Activated CD4-positive, alpha-beta T cell treated with anti-CD3 and anti-CD28 coated beads, Interleukin-2, Interleukin-6, amounts not matched to agents 100 ng/mL and 50 ng/mL, durations not matched to agents 16 hours and 8 hours (primary cell): ENCODE results near the gene CEP63.

Source experiments
- DNase-seq: peaks from one replicate; pipeline ENCODE4 v3.0.0-alpha.2; 2020

The CEP63 gene

GRCh38 chr3:134485718-134486576 lies at the start of gene CEP63, which contains the start of gene ANAPC13:
Gene CEP63 (plus strand): TSS chr3:134486057. CDS start chr3:134495321, 9,264 bp downstream.
Gene ANAPC13 (minus strand): TSS chr3:134485985. CDS start chr3:134482904, 3,081 bp downstream.
- DNase-seq: peak; percentile 96

- no peak for DNase-seq
Observed at GRCh38 chr3:134437211-134437752, 48.6 kb upstream of the CEP63 start.

- DNase-seq: no peak
Observed at GRCh38 chr3:134441321-134441720, 44.5 kb upstream of the CEP63 start.

- no peak for DNase-seq
Observed at GRCh38 chr3:134441821-134442220, 44.0 kb upstream of the CEP63 start.

GRCh38 chr3:134445095-134445494 lies 40.8 kb upstream of the CEP63 start:
- DNase-seq: no peak

- DNase-seq: no peak
Observed at GRCh38 chr3:134445636-134446035, 40.2 kb upstream of the CEP63 start.

GRCh38 chr3:134446800-134447199 lies 39.1 kb upstream of the CEP63 start:
- DNase-seq: no peak

GRCh38 chr3:134447351-134447750 lies 38.5 kb upstream of the CEP63 start:
- no peak for DNase-seq

GRCh38 chr3:134448664-134449063 lies 37.2 kb upstream of the CEP63 start:
- DNase-seq: no peak

GRCh38 chr3:134449277-134449676 lies 36.6 kb upstream of the CEP63 start:
- DNase-seq: no peak

- no peak for DNase-seq
Observed at GRCh38 chr3:134449951-134450350, 35.9 kb upstream of the CEP63 start.

GRCh38 chr3:134453631-134454030 lies 32.2 kb upstream of the CEP63 start:
- no peak for DNase-seq

- no peak for DNase-seq
Observed at GRCh38 chr3:134457376-134458074, 28.3 kb upstream of the CEP63 start.

GRCh38 chr3:134458406-134458945 lies 27.4 kb upstream of the CEP63 start:
- DNase-seq: no peak

GRCh38 chr3:134459562-134459961 lies 26.3 kb upstream of the CEP63 start:
- DNase-seq: no peak

GRCh38 chr3:134460965-134461364 lies 24.9 kb upstream of the CEP63 start:
- DNase-seq: no peak

- no peak for DNase-seq
Observed at GRCh38 chr3:134462331-134462941, 23.4 kb upstream of the CEP63 start.

GRCh38 chr3:134463676-134464063 lies 22.2 kb upstream of the CEP63 start:
- no peak for DNase-seq

- DNase-seq: no peak
Observed at GRCh38 chr3:134464064-134464688, 21.7 kb upstream of the CEP63 start.

GRCh38 chr3:134464689-134465365 lies 21.0 kb upstream of the CEP63 start:
- no peak for DNase-seq

- DNase-seq: no peak
Observed at GRCh38 chr3:134466331-134466730, 19.5 kb upstream of the CEP63 start.

- DNase-seq: no peak
Observed at GRCh38 chr3:134468519-134468918, 17.3 kb upstream of the CEP63 start.
